Activated CD4-positive, alpha-beta memory T cell treated with anti-CD3 and anti-CD28 coated beads, Interleukin-2, amount 10 ng/mL, durations not matched to agents 7 days and 5 days (primary cell): ENCODE data around the gene ATRNL1. TPM values are rescaled to one million over a fixed set of nuclear protein-coding genes. Genes with fewer than 3 reads are reported as not detected.
"Not testable (repeated sequence)": the region's sequence is repeated elsewhere in the genome, so short reads cannot be mapped to it uniquely, and the experiment has no call there.

Experiments used
- CTCF ChIA-PET: fragments of 350-600 bp; sonication (Branson Sonifier 250); formaldehyde crosslinking; loops from one replicate; lab custom pipeline; 2021; ENCODE audit warnings: antibody characterized with exemption, inconsistent platforms; lab: Charles Lee
- POLR2A ChIA-PET: fragments of 350-600 bp; sonication (Branson Sonifier 250); formaldehyde crosslinking; loops from one replicate; lab custom pipeline; 2021; ENCODE audit warnings: antibody characterized with exemption; lab: Charles Lee
- DNase-seq: peaks from one replicate; pipeline ENCODE4 v3.0.0-alpha.2; 2020
- H3K27ac Mint-ChIP-seq: one replicate; pipeline ENCODE4 v1.8.0; 2021; ENCODE audit warnings: mild to moderate bottlenecking, mixed read lengths
- H3K27me3 Mint-ChIP-seq: one replicate; pipeline ENCODE4 v1.8.0; 2021; ENCODE audit warnings: mixed read lengths
- H3K36me3 Mint-ChIP-seq: one replicate; pipeline ENCODE4 v1.8.0; 2021; ENCODE audit warnings: low read depth, mixed read lengths
- H3K4me1 Mint-ChIP-seq: one replicate; pipeline ENCODE4 v1.8.0; 2021; ENCODE audit warnings: mixed read lengths
- H3K4me3 Mint-ChIP-seq: one replicate; pipeline ENCODE4 v1.8.0; 2021; ENCODE audit warnings: mild to moderate bottlenecking, mixed read lengths
- H3K9me3 Mint-ChIP-seq: one replicate; pipeline ENCODE4 v1.8.0; 2021; ENCODE audit warnings: mixed read lengths
- total RNA-seq, 2 experiments: library from RNA; stranded (reverse); gene quantifications; one replicate each; pipeline ENCODE4 v1.2.3, GENCODE V29; 2021

Gene ATRNL1
- total RNA-seq, 2 experiments from 2014 or later: 0.28 to 0.55 TPM

DNA sequence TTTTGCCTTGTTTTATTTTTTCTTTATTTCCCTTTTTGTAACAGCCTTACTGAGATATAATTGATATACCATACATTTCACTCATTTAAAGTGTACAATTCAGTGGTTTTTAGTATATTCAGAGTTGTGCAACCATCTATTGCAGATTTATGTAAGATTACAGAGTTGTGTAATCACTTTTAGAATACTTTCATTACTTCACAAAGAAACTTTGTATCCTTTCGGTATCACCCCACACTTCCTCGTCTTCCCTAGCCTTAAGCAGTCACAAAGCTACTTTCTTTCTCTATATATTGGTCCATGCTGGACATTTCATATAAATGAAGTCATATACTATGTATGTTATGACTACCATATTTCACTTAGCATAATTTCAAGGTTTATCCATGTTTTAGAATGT is 74.6 kb downstream of the ATRNL1 start:
- Mint-ChIP-seq H3K27me3 (peaks cover 2% of the 10 kb centered on the region), H3K36me3 (no peaks in the 10 kb centered on the region), H3K27ac (no peak overlapping the region), H3K9me3 (no peaks in the 10 kb centered on the region), H3K4me3 (no peak overlapping the region), H3K4me1 (no peaks in the 10 kb centered on the region)
- POLR2A ChIA-PET: no interaction called here
- DNase-seq: no peak
- CTCF ChIA-PET: no interaction called here

DNA sequence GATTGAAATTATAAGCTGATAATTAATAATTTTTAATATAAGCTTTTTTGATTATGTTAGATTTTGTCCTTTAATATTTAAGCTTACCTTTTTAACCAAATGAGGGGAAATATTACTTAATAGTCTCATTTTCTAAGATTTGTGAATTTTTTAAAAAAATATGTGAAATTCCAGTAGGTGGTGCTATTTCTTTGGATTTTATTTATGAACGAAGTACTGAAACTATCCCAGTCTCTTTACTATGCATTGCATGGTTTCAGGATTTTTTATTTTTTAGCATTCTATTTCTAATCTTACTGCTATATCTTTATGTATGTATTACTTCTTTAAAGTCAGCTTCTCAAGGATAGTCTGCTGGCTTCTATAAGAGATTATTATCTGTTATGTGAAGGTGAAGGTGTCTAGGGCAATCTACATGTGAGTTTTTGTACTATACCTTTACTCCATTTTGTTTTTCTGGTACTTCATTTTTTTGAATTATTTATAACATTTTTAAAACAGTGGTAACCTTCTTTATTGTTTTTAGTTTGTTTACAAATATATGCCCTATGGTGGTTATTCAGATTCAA is 78.3 kb downstream of the ATRNL1 start:
- no peaks in the 10 kb centered on the region for H3K9me3 Mint-ChIP-seq
- no peaks in the 10 kb centered on the region for H3K36me3 Mint-ChIP-seq
- peaks cover 2% of the 10 kb centered on the region for H3K27me3 Mint-ChIP-seq
- no peak overlapping the region for H3K27ac Mint-ChIP-seq
- ChIA-PET CTCF (interaction anchor here (1.0 to 1.4 kb wide), 3 partner anchors 18 to 74 kb away, joined by 3 to 4 read pairs (median 3); no protein-coding TSS in a partner anchor), POLR2A (no interaction called here)
- no peak overlapping the region for H3K4me3 Mint-ChIP-seq
- no peaks in the 10 kb centered on the region for H3K4me1 Mint-ChIP-seq
- no peak for DNase-seq

DNA sequence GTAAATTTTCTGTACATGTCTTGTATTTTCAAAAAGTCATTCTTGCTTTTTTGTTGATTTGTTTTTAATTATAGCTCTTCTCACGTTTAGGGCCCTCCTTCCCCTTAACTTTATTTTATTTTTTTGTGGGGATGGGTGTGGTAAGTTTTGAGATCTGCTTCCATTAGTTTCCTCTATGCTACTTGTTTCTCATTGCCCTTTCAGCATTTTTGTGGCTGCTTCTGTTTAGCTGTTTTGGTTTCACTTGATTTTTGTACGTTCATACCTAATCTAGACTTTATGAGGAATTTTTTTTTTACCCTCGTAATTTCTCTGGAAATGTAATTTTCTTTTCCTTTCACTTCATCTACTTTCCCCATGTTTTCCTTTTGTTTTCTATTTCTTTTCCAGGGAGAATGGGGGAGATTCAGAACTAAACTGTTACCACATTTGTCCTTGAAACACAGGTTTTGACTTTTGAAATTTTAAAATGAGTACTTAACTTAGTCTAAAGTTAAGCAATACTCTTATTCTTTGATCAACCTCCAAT is 80.8 kb downstream of the ATRNL1 start:
- ChIA-PET CTCF (no interaction called here), POLR2A (no interaction called here)
- DNase-seq: no peak
- Mint-ChIP-seq H3K27ac (no peak overlapping the region), H3K36me3 (no peaks in the 10 kb centered on the region), H3K27me3 (peaks cover 1% of the 10 kb centered on the region), H3K9me3 (no peaks in the 10 kb centered on the region), H3K4me3 (no peak overlapping the region), H3K4me1 (no peaks in the 10 kb centered on the region)

DNA sequence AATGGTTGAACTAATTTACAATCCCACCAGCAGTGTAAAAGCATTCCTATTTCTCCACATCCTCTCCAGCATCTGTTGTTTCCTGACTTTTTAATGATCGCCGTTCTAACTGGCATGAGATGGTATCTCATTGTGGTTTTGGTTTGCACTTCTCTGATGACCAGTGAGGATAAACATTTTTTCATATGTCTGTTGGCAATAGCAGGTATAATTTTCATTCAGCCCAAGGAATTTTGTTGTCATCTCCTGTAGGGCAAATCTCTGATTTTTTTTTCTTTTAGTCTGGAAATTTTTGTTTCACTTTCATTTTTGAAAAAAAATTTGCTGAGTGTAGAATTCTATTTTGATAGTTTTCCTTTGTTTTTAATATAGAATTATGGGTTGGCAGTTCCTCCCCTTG is 114.1 kb downstream of the ATRNL1 start:
- H3K4me1 Mint-ChIP-seq, CTCF ChIA-PET, H3K36me3 Mint-ChIP-seq, H3K27ac Mint-ChIP-seq, H3K9me3 Mint-ChIP-seq, POLR2A ChIA-PET, H3K27me3 Mint-ChIP-seq, DNase-seq: not testable (repeated sequence)
- H3K4me3 Mint-ChIP-seq: peak overlapping the region; percentile 70

DNA sequence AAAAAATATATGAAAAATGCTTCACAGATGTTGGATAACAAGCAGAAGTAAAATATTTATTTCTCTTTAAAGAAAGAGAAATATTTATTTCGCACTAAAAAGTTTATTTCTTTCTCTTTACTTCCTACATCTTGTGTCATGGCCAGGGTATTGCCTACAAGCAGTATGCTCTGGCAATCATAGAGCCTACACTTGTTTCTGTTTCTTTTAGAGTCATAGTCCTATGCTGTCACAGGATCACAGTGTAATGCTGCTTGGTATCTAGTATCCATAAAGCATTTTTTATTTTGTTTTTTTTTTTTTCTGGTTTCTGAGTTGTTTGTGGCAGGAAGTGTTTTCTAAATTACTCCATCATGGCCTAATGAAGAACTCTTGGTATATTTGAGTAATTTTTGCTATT is 116.0 kb downstream of the ATRNL1 start:
- ChIA-PET POLR2A (no interaction called here), CTCF (no interaction called here)
- Mint-ChIP-seq H3K4me1 (peaks cover 8% of the 10 kb centered on the region), H3K36me3 (no peaks in the 10 kb centered on the region), H3K27me3 (no peaks in the 10 kb centered on the region), H3K9me3 (no peaks in the 10 kb centered on the region), H3K27ac (no peak overlapping the region), H3K4me3 (no peak overlapping the region)
- DNase-seq: no peak

DNA sequence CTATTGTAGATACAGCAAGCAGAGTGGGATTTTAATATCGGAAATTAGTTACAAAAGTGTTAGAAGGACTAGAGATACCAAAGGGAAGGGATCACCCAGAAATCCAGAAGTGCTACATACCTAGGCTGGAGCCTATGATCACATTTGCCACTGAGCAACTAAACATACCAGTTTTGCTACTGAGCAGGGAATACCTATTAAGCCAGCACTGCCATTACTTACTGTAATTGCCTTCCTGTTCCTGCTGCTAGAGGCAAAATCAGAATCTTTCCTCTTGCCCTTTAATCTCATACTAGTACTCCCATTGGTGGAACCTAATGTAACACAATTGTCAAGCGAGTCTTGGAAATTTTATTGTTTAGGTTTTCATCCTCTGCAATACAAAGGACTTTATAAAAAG is 121.7 kb downstream of the ATRNL1 start:
- Mint-ChIP-seq H3K27ac (no peak overlapping the region), H3K9me3 (no peaks in the 10 kb centered on the region), H3K4me1 (no peaks in the 10 kb centered on the region), H3K4me3 (no peak overlapping the region), H3K27me3 (no peaks in the 10 kb centered on the region), H3K36me3 (no peaks in the 10 kb centered on the region)
- no peak for DNase-seq
- ChIA-PET POLR2A (no interaction called here), CTCF (no interaction called here)

DNA sequence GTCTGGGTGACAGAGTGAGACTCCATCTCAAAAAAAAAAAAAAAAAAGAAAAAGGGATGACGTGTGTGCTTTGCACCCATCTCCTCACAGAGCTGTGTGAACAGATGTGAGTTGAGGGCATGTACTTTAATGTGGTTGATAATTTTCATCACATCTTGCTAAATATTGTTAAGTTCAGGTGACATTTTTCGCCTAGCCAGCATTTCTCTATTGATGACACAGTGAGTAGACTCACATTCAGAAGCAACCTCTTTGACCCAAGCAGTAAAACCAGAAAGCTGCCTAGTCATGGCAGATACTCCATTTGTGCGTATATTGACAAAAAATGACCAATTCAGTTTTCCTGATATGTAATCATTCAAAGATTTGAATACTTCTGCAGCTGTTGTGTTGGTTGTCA is 126.0 kb downstream of the ATRNL1 start:
- no peaks in the 10 kb centered on the region for H3K27me3 Mint-ChIP-seq
- H3K4me3 Mint-ChIP-seq: no peak overlapping the region
- no peaks in the 10 kb centered on the region for H3K36me3 Mint-ChIP-seq
- CTCF ChIA-PET: no interaction called here
- no peak overlapping the region for H3K27ac Mint-ChIP-seq
- no peak for DNase-seq
- no peaks in the 10 kb centered on the region for H3K4me1 Mint-ChIP-seq
- POLR2A ChIA-PET: no interaction called here
- H3K9me3 Mint-ChIP-seq: no peaks in the 10 kb centered on the region

DNA sequence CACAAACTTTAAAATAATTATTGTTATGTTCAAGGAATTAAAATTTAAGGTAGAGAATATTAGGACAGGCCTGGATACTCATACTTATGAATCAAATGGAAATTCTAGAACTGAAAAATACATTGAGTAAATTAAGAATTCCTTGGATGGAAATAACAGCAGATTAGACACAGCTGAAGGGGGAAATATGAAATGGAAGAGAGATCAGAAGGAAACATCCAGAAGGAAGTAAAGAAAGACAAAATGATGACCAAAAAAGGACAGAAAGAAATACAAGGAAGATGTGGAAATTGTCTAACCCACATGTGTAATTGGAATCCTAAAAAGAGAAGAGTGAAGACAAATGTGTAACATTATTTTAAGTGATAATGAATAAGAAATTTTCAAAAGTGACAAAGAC is 128.9 kb downstream of the ATRNL1 start:
- Mint-ChIP-seq H3K27ac (no peak overlapping the region), H3K27me3 (no peaks in the 10 kb centered on the region), H3K4me3 (no peak overlapping the region), H3K9me3 (no peaks in the 10 kb centered on the region), H3K4me1 (no peaks in the 10 kb centered on the region), H3K36me3 (no peaks in the 10 kb centered on the region)
- no peak for DNase-seq
- POLR2A ChIA-PET: no interaction called here
- CTCF ChIA-PET: no interaction called here

DNA sequence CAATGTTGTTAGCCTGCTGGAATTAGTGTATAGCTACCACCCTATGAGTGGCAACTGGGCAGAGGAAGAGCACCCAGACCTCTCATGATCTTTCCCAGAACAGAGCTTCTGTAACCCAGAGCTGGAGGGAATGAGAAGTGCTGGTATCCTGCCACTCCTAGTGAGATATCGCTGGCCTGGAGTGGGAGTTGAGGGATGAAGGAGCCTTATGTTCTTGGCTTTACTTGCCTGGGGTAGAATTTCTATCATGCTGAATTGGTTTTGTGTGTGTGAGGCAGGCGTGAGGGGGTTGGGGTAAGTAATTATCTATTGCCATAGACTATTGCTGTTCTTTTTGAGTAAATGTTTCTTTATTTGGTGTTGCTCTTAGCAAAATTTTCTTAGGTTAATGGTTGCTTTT is 146.6 kb downstream of the ATRNL1 start:
- H3K27ac Mint-ChIP-seq: no peak overlapping the region
- ChIA-PET POLR2A (no interaction called here), CTCF (no interaction called here)
- H3K9me3 Mint-ChIP-seq: no peaks in the 10 kb centered on the region
- no peak overlapping the region for H3K4me3 Mint-ChIP-seq
- no peaks in the 10 kb centered on the region for H3K36me3 Mint-ChIP-seq
- no peaks in the 10 kb centered on the region for H3K27me3 Mint-ChIP-seq
- no peaks in the 10 kb centered on the region for H3K4me1 Mint-ChIP-seq
- no peak for DNase-seq

DNA sequence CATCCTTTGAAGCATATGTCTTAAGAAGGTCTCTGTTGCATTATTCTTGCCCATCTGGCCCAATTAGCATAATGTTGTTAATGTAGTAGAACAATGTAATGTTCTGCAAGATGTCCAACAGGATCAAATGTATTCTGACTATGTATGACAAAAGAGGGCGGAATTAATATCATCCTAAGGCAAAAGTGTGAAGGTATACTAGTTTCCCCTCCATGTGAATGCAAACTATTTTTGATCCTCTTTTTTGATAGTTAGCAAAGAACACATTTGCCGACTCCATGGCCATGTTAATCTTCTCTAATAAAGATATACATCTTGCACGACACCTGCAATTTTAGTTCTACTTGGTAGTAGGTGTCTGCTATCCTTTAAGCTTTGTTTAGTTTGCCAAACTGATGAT is 157.6 kb downstream of the ATRNL1 start:
- no peak for DNase-seq
- no peak overlapping the region for H3K4me3 Mint-ChIP-seq
- ChIA-PET POLR2A (no interaction called here), CTCF (no interaction called here)
- H3K9me3 Mint-ChIP-seq: peaks cover 6% of the 10 kb centered on the region
- no peaks in the 10 kb centered on the region for H3K4me1 Mint-ChIP-seq
- no peaks in the 10 kb centered on the region for H3K27me3 Mint-ChIP-seq
- H3K27ac Mint-ChIP-seq: no peak overlapping the region
- no peaks in the 10 kb centered on the region for H3K36me3 Mint-ChIP-seq

DNA sequence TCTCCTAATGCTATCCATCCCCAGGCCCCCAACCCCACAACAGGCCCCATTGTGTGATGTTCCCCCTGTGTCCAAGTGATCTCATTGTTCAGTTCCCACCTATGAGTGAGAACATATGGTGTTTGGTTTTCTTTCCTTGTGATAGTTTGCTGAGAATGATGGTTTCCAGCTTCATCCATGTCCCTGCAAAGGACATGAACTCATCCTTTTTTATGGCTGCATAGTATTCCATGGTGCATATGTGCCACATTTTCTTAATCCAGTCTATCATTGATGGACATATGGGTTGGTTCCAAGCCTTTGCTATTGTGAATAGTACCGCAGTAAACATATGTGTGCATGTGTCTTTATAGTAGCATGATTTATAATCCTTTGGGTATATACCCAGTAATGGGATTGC is 160.6 kb downstream of the ATRNL1 start:
- H3K27me3 Mint-ChIP-seq, CTCF ChIA-PET, DNase-seq, H3K36me3 Mint-ChIP-seq, H3K4me1 Mint-ChIP-seq, POLR2A ChIA-PET, H3K27ac Mint-ChIP-seq, H3K9me3 Mint-ChIP-seq, H3K4me3 Mint-ChIP-seq: not testable (repeated sequence)

DNA sequence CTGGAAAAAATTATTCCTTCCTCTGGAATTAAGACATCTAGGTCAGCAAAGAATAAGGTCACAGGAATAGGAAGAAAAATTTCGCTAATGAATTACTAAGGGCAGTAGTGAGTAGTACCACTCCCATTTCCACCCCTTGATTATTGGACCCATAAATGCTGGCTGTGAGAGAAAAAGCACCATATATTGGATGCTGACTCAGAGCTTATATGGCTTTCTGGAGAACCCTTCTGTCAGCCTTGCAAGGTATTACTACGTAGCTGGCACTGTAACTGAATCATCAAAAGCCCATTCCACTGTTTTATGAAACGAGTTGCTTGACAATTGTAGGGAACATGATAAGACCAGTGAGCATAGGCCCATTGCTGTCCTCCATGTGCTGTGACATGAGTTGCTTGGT is 179.3 kb downstream of the ATRNL1 start:
- Mint-ChIP-seq H3K4me3 (no peak overlapping the region), H3K4me1 (no peaks in the 10 kb centered on the region), H3K9me3 (peaks cover 5% of the 10 kb centered on the region), H3K36me3 (no peaks in the 10 kb centered on the region), H3K27me3 (no peaks in the 10 kb centered on the region), H3K27ac (no peak overlapping the region)
- ChIA-PET CTCF (no interaction called here), POLR2A (no interaction called here)
- no peak for DNase-seq

DNA sequence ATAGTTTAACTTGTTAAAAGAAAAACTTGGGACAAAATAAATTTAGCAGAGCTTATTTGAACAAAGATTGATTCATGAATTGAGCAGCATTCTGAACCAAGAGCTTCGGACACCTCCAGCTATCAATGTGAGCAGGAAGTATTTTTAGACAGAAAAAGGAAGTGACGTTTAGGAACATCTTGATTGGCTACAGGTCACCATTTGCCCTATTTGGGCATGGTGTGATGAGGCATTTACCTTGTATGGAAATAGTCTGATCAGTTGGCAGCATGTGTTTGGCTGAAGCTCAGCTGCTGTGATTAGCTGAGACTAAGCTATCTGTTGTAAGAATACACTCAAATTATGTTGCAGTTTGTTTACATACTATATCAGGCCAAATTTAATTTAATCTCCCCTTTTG is 185.1 kb downstream of the ATRNL1 start:
- H3K4me1 Mint-ChIP-seq: no peaks in the 10 kb centered on the region
- H3K4me3 Mint-ChIP-seq: no peak overlapping the region
- peaks cover 7% of the 10 kb centered on the region for H3K9me3 Mint-ChIP-seq
- H3K27me3 Mint-ChIP-seq: no peaks in the 10 kb centered on the region
- H3K36me3 Mint-ChIP-seq: no peaks in the 10 kb centered on the region
- no peak overlapping the region for H3K27ac Mint-ChIP-seq
- DNase-seq: no peak
- POLR2A ChIA-PET: no interaction called here
- CTCF ChIA-PET: no interaction called here

DNA sequence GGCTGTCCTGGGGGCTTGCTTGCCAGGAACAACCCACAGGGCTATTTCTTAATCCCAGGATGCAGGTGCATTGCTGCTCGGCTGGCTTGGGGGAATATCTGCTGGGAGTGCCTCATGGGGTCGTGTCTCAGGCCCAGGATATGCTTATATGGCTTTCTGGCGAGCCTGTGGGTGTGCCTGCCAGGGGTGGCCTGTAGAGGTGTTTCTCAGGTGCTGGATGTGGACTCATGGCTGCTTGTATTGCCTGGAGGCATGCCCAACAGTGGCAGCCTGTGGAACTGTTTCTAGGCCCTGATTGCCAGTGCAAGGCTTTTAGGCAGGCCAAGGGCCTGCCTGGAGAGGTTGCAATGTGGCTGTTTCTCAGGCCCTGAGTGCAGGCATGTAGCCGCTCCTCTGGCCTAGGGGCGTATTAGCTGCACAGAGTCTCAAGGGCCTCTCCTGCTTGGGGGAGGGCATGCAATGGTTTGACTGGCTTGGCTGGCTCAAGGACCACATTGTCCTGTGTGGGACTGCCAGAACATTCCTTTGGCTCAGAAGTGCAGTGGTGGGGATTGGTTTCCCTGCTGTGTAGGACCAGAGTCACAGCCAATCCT is 202.1 kb downstream of the ATRNL1 start:
- Mint-ChIP-seq H3K4me3 (no peak overlapping the region), H3K36me3 (no peaks in the 10 kb centered on the region), H3K27ac (no peak overlapping the region), H3K27me3 (no peaks in the 10 kb centered on the region), H3K4me1 (no peaks in the 10 kb centered on the region), H3K9me3 (peaks cover 9% of the 10 kb centered on the region)
- POLR2A ChIA-PET: no interaction called here
- no peak for DNase-seq
- CTCF ChIA-PET: no interaction called here
